GM19463 (cell line): ENCODE results near the gene TMEM123.

Experiments used
- ATAC-seq: cut with Tn5 transposase; IDR thresholded peaks from one replicate; pipeline ENCODE4 v1.9.1; 2021; ENCODE audit warnings: mild to moderate bottlenecking, moderate library complexity; ENCODE audit not compliant: unreplicated experiment

Gene TMEM123

DNA sequence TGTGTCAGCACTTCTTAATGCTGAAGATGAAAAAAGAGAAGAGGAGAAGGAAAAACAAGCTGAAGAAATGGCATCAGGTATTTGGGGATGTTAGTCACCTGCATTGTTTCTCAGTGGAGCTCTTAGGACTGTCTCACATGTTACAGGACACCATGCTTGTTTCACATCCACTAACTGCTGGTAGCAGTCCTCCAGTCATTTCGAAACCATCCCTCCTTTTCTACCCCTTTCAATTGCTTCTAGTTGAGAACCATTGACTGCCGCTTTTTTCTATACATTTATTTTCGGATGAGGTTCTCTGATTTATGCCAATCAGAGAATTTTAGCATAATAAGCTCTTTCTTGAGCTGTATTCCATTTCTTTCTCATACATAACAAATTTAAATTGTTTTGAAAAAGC is 84.1 kb downstream of the TMEM123 start:
- ATAC-seq, result peak; percentile 100

DNA sequence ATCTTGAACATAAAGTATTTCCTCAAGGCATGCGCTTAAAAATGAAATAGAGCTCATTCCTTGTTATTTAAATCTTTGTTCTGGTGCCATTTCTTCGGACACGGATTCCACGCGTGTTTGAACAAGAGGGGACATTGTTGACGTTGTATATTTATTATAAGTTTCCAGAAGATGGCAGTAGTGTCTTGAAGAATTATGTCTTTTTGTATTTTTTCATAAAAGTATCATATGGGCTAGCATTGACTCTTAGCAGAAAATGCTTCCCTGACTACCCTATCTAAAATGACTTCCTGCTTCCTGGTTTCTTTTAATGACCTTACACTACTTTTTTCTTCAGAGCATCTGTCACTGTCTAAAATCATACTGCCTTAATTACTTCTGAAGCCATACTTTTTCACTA is 85.2 kb downstream of the TMEM123 start:
- no peak for ATAC-seq

DNA sequence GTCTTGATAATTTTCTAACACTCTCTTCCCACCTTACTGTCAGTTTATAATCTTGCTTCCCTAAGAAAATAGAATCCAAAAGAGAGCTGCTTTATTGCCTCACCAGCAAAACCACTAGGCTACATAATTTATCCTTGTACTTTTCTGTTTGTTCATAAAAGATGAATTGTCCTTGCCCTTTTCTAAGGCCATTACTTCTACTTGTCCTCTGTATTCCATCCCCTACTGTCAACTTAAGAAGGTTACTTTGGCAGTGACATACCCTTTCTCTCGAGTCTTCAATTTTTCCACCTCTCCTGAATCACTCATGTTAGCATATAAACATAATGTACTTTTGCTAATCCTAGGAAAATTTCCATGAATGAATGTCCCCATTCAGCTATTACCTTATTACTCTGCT is 87.6 kb downstream of the TMEM123 start:
- no peak for ATAC-seq

DNA sequence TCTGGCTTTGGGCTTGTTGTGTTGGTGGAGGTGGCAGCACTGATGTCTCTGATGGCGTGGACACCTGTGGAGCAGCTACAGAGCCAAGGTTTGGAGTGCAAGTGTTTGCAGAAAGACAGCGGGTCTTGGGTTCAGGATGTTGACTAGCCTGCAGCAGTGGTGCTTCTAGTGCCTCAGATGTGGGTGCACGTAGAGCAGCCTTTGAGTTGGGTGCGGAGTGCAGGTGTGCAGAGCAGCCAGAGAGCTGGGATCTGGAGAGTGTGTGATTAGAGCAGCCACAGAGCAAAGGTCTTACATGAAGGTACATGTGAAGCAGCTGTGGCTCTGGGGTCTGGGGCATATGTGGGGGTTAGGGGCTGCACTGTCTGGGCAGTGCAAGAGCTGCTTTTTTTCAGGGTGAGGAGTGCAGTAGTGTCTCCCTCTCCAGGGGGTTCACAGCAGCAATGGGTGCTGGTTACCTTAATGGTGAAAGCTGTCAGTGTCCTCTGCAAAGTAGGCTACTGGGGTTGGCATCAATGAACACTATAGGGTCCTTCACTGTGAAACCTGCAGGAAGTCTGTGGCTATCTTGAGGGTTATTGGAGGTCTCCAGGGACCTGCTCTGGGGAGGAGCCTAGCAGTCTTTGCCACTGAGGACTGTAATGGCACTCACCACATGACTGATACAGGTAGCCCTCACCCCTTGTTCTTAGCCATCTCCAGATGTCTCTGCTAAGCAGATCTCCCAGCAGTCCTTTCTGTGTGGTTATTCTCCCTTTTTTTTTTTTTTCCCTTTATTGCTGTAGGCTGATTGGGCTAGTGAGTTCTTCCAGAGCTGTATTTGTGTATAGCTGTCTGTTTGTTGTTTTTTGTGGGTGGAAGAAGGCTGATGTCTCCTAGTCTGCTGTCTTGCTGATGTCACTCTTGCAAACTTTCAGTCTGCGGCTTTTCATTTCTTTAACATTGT is 91.2 kb downstream of the TMEM123 start:
- ATAC-seq, result peak; percentile 97

DNA sequence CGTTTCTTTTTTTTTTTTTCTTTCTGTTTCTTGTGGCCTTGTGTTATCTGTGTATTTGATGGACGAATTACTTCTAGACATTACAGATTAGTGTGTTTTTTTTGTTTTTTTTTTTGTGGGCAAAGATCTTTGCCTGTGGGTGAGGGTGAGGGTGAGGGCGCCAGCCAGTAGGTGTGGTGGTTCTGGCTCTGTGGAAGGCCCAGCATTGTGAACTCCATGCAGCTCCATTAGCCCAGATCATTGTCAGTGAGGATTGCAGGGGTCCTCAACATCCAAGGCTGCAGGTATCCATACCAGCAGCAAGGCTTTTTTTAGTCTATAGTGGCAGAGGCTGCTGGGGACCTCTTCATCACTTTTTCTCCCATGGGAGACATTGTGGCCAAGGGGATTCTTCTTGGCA is 91.9 kb downstream of the TMEM123 start:
- ATAC-seq, result no peak

DNA sequence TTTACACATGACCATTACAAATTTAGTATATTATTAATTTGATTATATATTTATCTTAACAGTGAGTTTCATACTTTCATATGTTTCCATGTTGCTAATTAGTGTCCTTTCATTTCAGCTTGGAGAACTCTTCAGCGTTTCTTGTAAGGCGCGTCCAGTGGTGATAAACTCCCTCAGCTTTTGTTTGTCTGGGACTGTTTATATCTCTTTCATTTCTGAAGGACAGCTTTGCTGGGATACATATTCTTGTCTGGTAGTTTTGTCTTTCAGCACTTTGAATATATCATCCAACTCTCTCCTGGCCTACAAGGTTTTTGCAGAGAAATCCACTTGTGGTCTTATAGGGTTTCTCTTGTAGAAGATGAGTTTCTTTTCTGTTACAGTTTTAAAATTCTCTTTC is 93.2 kb downstream of the TMEM123 start:
- no peak for ATAC-seq

DNA sequence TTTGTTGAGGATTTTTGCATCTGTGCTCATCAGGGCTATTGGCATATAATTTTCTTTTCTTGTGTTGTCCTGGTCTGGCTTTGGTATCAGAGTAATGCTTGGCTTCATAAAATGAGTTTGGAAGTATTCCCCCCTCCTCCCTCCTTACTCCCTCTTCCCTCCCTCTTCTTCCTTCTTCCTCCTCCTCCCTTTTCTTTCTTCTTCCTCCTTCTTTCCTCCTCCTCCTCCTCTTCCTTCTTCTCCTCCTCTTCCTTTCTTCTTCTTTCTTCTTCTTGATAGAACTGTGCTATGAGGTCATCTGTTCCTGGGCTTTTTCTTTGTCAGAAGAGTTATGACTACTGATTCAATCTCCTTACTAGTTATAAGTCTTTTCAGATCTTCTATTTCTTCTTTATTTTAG is 95.4 kb downstream of the TMEM123 start:
- no peak for ATAC-seq

DNA sequence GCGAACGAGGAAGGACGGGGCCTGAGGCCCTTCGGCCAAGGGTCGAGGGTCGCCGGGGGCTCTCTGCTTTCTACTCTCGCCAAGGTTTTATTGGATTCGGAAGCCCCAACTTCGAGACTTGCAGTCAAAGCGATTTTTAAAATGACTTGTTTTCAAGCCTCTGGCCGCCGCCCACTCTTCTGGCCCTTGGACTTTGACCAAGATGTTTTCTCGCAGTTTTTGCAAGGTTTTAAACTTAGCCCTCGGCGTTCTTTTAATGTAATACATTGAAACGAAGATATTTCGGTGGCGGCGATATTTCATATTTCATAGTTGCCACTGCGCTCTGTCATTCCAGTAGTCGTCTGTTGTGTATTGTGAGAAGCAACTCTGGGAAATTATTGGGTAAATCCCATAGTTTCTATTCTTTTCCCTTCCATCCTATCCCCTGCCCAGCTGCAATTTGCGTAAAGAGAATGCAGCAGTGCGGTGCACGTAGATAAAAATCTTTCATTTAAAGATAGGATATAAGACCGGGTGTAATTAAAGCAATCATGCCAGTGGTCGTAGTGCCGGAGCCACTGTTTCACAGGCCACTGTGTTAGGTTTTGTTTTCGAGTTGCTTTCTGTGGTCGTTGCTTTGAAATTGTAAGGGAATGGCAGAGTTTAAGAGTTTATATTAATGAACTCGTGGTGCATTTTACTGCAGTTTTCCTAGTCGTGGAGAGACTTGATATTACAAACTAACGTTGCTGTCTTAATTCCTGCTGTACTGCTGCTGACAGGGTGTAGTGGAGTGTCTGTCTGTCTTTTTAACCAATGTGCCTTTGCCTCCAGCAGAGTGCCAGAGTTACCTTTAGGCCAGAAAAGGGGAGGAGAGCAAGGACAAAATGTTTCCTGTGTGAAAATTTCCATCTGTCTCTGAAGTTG is 104.8 kb downstream of the TMEM123 start:
- peak; percentile 3 for ATAC-seq

DNA sequence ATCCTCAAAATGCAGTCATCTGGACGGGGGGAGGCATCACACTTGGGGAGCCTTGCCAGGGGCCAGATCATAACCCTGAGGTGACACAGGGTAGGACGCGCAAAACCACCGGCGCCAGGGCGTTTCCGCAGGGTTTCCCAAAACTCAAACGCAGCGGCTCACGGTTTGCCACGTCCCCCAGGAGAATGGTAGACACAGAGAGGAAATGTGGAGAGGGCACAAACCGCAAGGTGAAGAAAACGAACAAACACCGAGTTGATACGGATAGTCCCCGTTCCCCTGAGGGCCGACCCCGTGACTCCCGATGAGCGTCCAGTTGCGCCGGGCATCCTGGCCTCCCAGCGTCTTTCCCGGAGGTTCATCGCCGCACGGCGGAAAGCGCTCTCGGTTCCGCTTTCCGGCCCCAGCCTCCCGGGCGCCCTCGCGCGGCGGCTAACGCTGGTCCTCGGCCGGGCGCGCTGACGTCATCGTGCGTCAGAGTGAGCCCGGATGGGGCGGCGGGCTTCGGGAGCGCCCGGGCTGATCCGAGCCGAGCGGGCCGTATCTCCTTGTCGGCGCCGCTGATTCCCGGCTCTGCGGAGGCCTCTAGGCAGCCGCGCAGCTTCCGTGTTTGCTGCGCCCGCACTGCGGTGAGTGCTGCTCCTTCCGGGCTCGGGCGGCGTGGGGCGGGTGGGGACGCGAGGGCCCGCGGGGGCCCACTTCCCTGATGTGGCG is 105.7 kb downstream of the TMEM123 start, which contains the start of gene BIRC2:
Gene BIRC2, plus strand, starts transcription at position 467 of the 714 bp plus-strand sequence. CDS start 2,641 bp downstream, outside the sequence.
- ATAC-seq, result peak; percentile 80

DNA sequence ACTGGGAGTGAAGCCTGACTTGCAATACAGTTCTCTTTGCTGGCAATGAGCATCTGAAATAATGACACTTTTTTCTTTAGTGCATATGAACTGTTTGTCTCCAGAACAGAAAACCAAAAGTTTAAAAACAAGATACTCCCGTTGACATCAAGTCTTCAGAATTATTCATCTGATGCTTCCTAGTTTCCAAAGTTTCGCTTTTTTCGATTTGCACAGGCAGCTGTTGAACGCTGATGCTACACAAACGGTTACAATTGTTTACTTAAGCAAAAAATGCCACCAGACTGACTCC is 106.2 kb downstream of the TMEM123 start:
- ATAC-seq, result no peak
